Fibroblast of lung (primary cell): Measurements from ENCODE around the gene MYO18B. TPM values are rescaled to one million over a fixed set of nuclear protein-coding genes. Genes with fewer than 3 reads are reported as not detected.

Experiments
- DNase-seq, 2 donors: peaks; one replicate each; pipeline versions ENCODE4 v3.0.0 to v3.0.0-alpha.2; 2010; ENCODE audit warnings: low read depth in 2 of 2
- H2AFZ ChIP-seq: 2 replicates; pipeline ENCODE4 v1.5.1; 2012; ENCODE audit warnings: low read length, control low read depth, inconsistent platforms
- H3K27ac ChIP-seq: 2 replicates; pipeline ENCODE4 v1.5.1; 2011; ENCODE audit warnings: low read length, control low read depth; ENCODE audit not compliant: insufficient read depth
- H3K27me3 ChIP-seq: 2 replicates; pipeline ENCODE4 v1.5.1; 2011; ENCODE audit warnings: mild to moderate bottlenecking, low read length; ENCODE audit not compliant: control insufficient read depth, insufficient read depth
- H3K36me3 ChIP-seq: 2 replicates; pipeline ENCODE4 v1.5.1; 2011; ENCODE audit warnings: low read length; ENCODE audit not compliant: control insufficient read depth, insufficient read depth
- H3K4me1 ChIP-seq: 2 replicates; pipeline ENCODE4 v1.5.1; 2011; ENCODE audit warnings: low read length; ENCODE audit not compliant: control insufficient read depth, insufficient read depth; ENCODE audit errors: extremely low read depth
- H3K4me2 ChIP-seq: 2 replicates; pipeline ENCODE4 v1.5.1; 2011; ENCODE audit warnings: low read length, control low read depth; ENCODE audit not compliant: insufficient read depth; ENCODE audit errors: extremely low read depth
- H3K4me3 ChIP-seq, 4 experiments: fragments of 200-600 bp in 1 of 4; sonication (generic) in 1 of 4; replicated peaks in 1 of 4; 2 replicates each; pipeline ENCODE4 v1.5.1; 2011 to 2016; ENCODE audit warnings: low read length in 4 of 4, low read depth in 3 of 4, mild to moderate bottlenecking in 3 of 4, control low read depth in 2 of 4, inconsistent platforms in 1 of 4, mixed read lengths in 1 of 4; ENCODE audit not compliant: insufficient read depth in 1 of 4; ENCODE audit errors: control extremely low read depth in 1 of 4
- H3K79me2 ChIP-seq: 2 replicates; pipeline ENCODE4 v1.5.1; 2012; ENCODE audit warnings: mild to moderate bottlenecking, low read length, inconsistent platforms; ENCODE audit not compliant: control insufficient read depth, insufficient read depth
- H3K9ac ChIP-seq: 2 replicates; pipeline ENCODE4 v1.5.1; 2011; ENCODE audit warnings: mild to moderate bottlenecking, low read length, control low read depth; ENCODE audit not compliant: insufficient read depth
- H3K9me3 ChIP-seq: 2 replicates; pipeline ENCODE4 v1.5.1; 2012; ENCODE audit warnings: low read depth, low read length; ENCODE audit not compliant: control insufficient read depth, insufficient read depth
- H4K20me1 ChIP-seq: 2 replicates; pipeline ENCODE4 v1.5.1; 2011; ENCODE audit warnings: low read length; ENCODE audit not compliant: control insufficient read depth, insufficient read depth; ENCODE audit errors: extremely low read depth
- CTCF ChIP-seq, 2 donors: IDR thresholded peaks in 1 of 2; conservative IDR thresholded peaks in 1 of 2; 1 replicate in 1 of 2; 2 replicates in 1 of 2; pipeline ENCODE4 v1.5.1; 2011 to 2012; ENCODE audit warnings: low read length in 2 of 2, control low read depth in 1 of 2, inconsistent platforms in 1 of 2, low read depth in 1 of 2, mild to moderate bottlenecking in 1 of 2
- EZH2 ChIP-seq: IDR thresholded peaks from 2 replicates; pipeline ENCODE4 v1.5.1; 2012; ENCODE audit warnings: low read length, control low read depth, mild to moderate bottlenecking; ENCODE audit errors: missing control alignments
- polyA plus RNA-seq, 2 donors: library from polyadenylated mRNA; depleted of rRNA in 1 of 2; stranded (reverse) in 1 of 2; unstranded in 1 of 2; fragments of >200 nt; gene quantifications; 2 replicates each; pipeline ENCODE4 v1.2.1, GENCODE V29; 2011 to 2012; ENCODE audit warnings: missing spikeins in 1 of 2
- total RNA-seq: library from RNA; depleted of rRNA; stranded (reverse); fragments of >200 nt; gene quantifications from 2 replicates; pipeline ENCODE4 v1.2.1, GENCODE V29; 2014

MYO18B gene
- total and polyA plus RNA-seq, 2 donors (not counting 1 experiment from before 2014, with no cell fraction given), result 0.17 TPM; not detected in 1

DNA sequence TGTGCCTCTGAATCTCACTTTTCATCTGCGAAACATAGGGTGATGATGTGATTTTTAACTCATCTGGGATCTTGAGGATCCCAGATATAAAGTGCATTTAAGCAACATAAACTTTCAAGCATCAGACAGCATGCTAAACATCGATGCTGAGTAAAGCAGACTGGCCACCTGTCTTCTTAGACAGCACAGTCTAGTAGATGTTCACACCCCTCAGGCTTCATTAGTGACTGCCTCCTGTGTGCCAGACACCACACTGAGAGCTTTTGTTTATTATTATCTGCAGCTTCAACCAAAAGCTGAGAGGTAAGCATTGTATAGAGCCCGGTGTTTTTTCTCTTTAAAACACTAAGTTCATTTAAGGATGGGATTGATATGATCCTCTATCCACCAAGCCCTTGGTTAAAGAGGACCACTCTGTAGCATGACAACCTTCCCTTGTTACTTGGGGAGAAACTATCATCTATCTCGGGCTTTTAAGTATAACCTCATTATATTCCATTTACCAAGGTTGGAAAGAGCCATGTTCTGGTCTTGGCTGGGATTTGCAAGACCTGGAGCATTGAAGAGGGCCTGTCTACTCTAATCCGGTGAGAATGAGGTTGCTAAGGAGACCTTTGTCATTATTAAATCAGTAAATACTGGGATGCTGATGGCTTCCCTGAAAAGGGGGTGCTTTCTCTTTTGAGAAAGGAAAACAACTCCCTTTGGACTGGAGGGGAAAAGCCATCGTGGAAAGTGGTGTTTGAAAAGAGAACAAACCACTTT lies 313.0 kb downstream of the MYO18B start:
- Histone ChIP-seq H3K9me3 (no peaks in the 10 kb centered on the region), H4K20me1 (no peaks in the 10 kb centered on the region), H3K4me3 (no peak overlapping the region), H3K9ac (no peak overlapping the region), H3K4me1 (no peaks in the 10 kb centered on the region), H3K4me2 (no peak overlapping the region), H3K79me2 (no peaks in the 10 kb centered on the region), H2AFZ (no peak overlapping the region), H3K36me3 (no peaks in the 10 kb centered on the region), H3K27ac (no peak overlapping the region), H3K27me3 (no peaks in the 10 kb centered on the region)
- no peak for DNase-seq
- TF ChIP-seq EZH2, result no peak
- TF ChIP-seq CTCF (conservative IDR thresholded peaks at IDR 0.05 in 1 of 2, IDR thresholded peaks at IDR 0.05 in 1 of 2; ENCODE audit: low read depth in 1 of 2, low read length in 2 of 2), result no peak

- Histone ChIP-seq H3K36me3 (no peaks in the 10 kb centered on the region), H4K20me1 (no peaks in the 10 kb centered on the region), H3K79me2 (no peaks in the 10 kb centered on the region), H3K4me3 (no peak overlapping the region), H2AFZ (no peak overlapping the region), H3K4me2 (no peak overlapping the region), H3K9me3 (no peaks in the 10 kb centered on the region), H3K9ac (no peak overlapping the region), H3K4me1 (no peaks in the 10 kb centered on the region), H3K27ac (no peak overlapping the region), H3K27me3 (no peaks in the 10 kb centered on the region)
- TF ChIP-seq CTCF (conservative IDR thresholded peaks at IDR 0.05 in 1 of 2, IDR thresholded peaks at IDR 0.05 in 1 of 2; ENCODE audit: low read depth in 1 of 2, low read length in 2 of 2), result no peak
- no peak for TF ChIP-seq EZH2
- DNase-seq, result no peak
These were observed 313.7 kb downstream of the MYO18B start for GRCh38 chr22:26055693-26056092.

DNA sequence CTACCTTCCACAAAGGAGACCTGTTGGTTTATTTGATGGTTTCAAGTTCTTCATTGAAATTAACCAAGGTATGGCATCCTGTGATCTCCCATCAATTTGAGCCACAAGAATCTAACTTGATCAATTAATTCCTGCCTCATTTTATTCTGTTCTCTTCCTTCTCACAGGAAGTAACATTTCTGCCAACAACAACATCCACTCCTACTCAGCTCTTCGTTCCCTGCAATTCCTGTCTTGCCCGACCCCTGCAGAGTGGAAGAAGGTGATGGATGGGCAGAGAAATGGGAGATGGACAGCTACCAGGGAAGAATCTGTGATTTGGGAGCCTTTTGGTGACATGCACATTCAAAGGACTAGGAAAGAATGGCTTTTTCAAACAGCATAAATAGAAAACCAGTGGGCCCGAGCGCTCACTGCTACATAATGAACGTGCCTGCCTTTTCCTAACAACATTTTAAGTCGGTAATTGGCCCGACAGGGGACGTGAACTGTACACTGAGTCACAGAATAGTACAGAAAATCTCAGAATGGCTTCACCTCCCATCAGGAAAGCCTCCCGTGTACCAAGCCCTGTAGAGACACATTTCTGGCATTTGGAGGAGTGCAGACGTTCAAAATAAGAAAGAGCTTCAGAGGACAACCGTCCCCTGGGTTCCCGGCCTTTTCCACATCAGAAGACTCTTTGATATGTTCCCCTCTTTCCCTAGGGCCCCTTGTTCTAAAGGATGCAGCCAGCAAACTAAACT lies 314.6 kb downstream of the MYO18B start:
- no peak overlapping the region for H3K27ac ChIP-seq
- H3K4me2 ChIP-seq, result no peak overlapping the region
- H3K4me1 ChIP-seq, result no peaks in the 10 kb centered on the region
- H4K20me1 ChIP-seq, result no peaks in the 10 kb centered on the region
- H3K9ac ChIP-seq, result no peak overlapping the region
- no peak for TF ChIP-seq EZH2
- TF ChIP-seq CTCF (conservative IDR thresholded peaks at IDR 0.05 in 1 of 2, IDR thresholded peaks at IDR 0.05 in 1 of 2; ENCODE audit: low read depth in 1 of 2, low read length in 2 of 2), result no peak
- H3K79me2 ChIP-seq, result no peaks in the 10 kb centered on the region
- H2AFZ ChIP-seq, result no peak overlapping the region
- no peaks in the 10 kb centered on the region for H3K9me3 ChIP-seq
- no peaks in the 10 kb centered on the region for H3K36me3 ChIP-seq
- no peak overlapping the region for H3K4me3 ChIP-seq
- no peak for DNase-seq
- no peaks in the 10 kb centered on the region for H3K27me3 ChIP-seq
